GM12892 (cell line): ENCODE measurements around the gene PLA2G4E.

Experiments
- DNase-seq: peaks from one replicate; pipeline ENCODE4 v3.0.0; 2011; ENCODE audit not compliant: insufficient read length
- FAIRE-seq: peaks from 2 replicates; lab custom pipeline; 2011; peaks lifted over from hg19 to GRCh38; lab: Jason Lieb, UNC
- POLR2A ChIP-seq: IDR thresholded peaks from 2 replicates; pipeline ENCODE4 v1.6.1; 2011; ENCODE audit warnings: low read depth, low read length, control low read depth
- POLR2AphosphoS5 ChIP-seq: IDR thresholded peaks from 2 replicates; pipeline ENCODE4 v1.6.1; 2011; ENCODE audit warnings: low read depth, low read length, control low read depth
- TAF1 ChIP-seq: IDR thresholded peaks from 2 replicates; pipeline ENCODE4 v1.6.1; 2011; ENCODE audit warnings: low read depth, mild to moderate bottlenecking, control low read depth, low read length, borderline replicate concordance

The PLA2G4E gene

DNA sequence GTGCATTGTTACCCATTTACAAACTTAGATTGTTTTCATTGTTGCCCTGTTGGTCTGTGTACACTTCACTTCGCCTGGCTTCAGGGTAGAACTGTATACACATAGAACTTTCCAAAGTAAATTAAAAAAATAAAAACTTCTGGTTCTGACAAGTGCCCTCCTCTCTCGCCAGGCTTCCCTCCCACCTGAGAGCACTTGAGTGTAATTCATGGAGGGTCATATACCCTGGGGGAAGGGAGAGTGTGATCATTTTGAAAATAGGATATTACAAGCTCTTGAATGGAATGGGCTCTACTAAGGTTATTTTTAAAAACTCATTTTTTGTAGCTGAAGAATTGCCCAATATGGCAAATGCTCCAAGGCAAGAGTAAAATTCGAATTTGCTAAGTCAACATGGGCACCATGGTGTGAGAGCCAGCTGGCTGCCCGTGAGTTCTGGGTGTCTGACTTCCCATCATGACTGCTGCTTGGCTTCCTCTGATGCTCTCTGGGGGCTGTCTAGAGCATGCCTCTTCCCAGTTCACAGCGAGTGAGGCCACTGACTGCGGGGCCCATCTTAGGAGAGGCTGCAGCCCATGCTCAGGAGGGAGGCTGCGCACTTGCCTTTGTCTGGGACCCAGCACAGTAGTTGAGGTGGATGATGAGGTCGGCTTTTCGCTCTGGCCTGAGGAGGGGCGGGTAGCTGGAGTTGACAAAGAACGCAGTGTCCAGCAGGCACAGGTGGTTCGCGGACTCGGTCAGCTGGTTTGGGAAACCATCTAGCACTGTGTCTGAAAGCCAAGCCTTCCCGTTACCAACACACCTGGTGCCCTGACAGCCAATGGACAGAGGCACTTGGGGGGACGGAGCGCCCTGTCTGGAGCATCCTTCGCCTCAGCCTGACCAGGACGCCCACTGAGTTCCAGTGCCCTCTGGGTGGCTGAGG, 35.3 kb downstream of the PLA2G4E start:
- FAIRE-seq (no peak), DNase-seq (no peak)
- no peak for TF ChIP-seq POLR2A
- TF ChIP-seq TAF1, result no peak
- TF ChIP-seq POLR2AphosphoS5, result no peak

GRCh38 chr15:41984622-41985021, 36.2 kb downstream of the PLA2G4E start:
- DNase-seq, result no peak
- TF ChIP-seq POLR2AphosphoS5 (no peak), POLR2A (no peak), TAF1 (no peak)
- no peak for FAIRE-seq

GRCh38 chr15:41983621-41984571, 36.9 kb downstream of the PLA2G4E start:
- FAIRE-seq (no peak), DNase-seq (no peak)
- TF ChIP-seq POLR2A, result no peak
- TF ChIP-seq TAF1, result no peak
- no peak for TF ChIP-seq POLR2AphosphoS5

- no peak for FAIRE-seq
- TF ChIP-seq TAF1 (no peak), POLR2A (no peak), POLR2AphosphoS5 (no peak)
- DNase-seq, result no peak
Observed at GRCh38 chr15:41983221-41983620, 37.6 kb downstream of the PLA2G4E start.

DNA sequence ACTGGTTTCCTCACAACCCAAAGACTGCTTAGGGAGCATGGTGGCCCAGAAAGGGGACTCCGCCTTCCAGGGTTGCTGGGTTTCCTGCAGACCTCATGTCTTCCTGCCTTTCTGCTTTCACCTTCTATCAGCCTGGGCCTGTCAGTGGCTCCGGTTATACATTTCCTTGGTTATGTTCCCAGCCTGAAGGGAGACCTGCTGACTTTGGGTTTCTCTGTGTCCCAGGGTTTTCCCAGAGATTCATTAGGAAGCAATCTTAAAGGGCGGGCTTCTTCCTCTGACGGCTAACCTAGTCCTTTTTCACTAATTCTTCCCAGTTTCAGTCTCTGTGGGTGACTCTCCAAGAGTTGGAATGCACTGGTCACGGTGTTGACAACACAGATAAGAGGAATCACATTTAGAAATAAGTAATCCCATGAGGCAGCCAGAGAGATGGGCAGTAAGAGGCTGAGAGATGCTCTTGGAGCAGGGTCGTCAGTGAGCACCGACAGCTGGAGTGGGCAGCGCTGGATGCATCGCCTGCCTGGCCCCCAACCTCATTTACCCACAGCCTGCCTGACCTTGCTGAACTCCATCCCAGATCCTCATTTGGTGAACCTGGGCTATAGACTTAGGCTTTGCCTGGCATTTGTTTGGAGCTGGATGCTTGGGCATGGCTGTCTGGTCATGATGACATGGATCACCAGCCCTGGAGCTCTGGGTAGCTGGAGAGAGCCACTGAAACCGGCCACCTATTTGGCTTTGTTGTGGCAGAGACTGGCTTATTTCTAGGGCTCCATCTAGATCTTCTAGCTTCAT, 38.5 kb downstream of the PLA2G4E start:
- no peak for FAIRE-seq
- TF ChIP-seq POLR2AphosphoS5 (no peak), POLR2A (no peak), TAF1 (no peak)
- no peak for DNase-seq

DNA sequence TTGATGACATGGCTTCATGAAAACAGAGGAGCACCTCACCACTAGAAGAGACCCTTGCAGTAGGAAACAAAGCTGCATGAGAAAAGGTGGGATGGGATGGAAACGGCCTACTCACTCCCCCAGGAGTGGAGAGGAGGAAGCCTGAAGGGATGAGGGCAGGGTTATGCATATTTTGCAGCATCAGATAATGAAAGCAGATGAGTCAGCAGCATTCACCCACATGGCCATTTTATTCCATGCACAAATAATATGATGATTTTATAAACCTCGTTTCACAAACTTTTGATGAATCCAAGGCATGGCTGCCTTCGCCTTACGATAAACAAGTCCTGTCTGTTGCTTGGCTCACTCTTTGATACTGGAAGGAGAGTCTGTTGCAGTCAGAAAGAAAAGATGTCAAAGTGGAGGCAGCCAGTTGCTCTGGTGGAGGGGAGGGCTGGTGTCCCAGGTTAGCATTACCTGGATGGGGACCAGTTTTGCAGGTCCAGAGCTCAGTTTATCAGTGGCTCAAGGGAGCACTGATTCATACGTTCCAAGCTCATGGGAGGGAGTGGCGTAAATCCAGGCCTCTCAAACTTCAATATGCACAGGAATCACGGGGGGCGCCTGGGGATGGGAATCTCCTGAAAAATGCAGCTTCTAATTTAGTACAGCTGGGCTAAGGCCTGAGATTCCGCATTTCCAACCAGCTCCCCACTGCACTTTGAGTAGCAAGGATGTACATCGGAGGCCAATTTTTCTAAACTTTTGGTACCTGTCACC, 39.3 kb downstream of the PLA2G4E start:
- FAIRE-seq (no peak), DNase-seq (no peak)
- no peak for TF ChIP-seq TAF1
- TF ChIP-seq POLR2A, result no peak
- TF ChIP-seq POLR2AphosphoS5, result no peak

GRCh38 chr15:41980654-41981323, 40.1 kb downstream of the PLA2G4E start:
- DNase-seq (no peak), FAIRE-seq (no peak)
- TF ChIP-seq POLR2AphosphoS5 (no peak), POLR2A (no peak), TAF1 (no peak)

DNA sequence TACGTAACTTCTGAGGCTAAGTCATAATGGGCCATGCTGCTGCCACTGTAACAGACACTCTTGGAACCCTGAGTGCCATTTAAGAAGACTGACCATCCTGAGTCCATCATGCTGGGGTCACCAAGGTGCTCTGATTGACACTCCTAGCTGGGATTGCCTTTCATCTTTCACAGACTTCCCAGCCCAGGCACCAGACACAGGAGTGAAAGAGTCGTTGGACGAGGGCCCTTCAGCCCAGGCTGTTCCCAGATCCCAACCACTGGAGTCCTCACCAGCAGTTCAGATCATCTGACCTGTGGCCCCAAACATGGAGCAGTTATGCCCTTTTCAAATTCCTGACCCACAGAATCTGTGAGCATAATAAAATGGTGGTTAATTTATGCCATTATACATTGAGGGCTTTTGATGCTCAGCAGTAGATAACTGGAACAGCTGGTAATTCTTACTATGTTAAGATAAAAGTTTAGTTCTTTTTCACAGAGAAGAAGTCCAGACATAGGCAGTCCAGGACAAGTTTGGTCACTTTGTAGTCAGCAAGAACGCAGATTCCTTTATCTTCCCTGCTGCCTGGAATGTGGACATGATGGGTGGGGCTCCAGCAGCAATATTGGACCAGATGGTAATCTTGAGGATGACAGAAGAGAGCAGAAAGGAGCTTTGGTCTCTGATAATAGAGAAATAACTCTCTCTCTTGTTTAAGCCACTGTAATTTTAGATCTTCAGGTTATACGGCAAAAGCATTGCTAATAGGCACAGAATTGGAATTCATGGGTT, 41.2 kb downstream of the PLA2G4E start:
- DNase-seq, result no peak
- no peak for TF ChIP-seq POLR2AphosphoS5
- TF ChIP-seq POLR2A, result no peak
- TF ChIP-seq TAF1, result no peak
- FAIRE-seq, result no peak

GRCh38 chr15:41978534-41978933, 42.3 kb downstream of the PLA2G4E start:
- FAIRE-seq (no peak), DNase-seq (no peak)
- no peak for TF ChIP-seq TAF1
- TF ChIP-seq POLR2AphosphoS5, result no peak
- TF ChIP-seq POLR2A, result no peak

- FAIRE-seq (no peak), DNase-seq (no peak)
- TF ChIP-seq POLR2AphosphoS5 (no peak), POLR2A (no peak), TAF1 (no peak)
Observed at GRCh38 chr15:41977757-41978383, 43.0 kb downstream of the PLA2G4E start.

GRCh38 chr15:41975669-41976068, 45.2 kb downstream of the PLA2G4E start:
- FAIRE-seq (no peak), DNase-seq (no peak)
- TF ChIP-seq TAF1 (no peak), POLR2A (no peak), POLR2AphosphoS5 (no peak)
